Activated CD8-positive, alpha-beta T cell treated with anti-CD3 and anti-CD28 coated beads, Interleukin-2, amount 10 ng/mL, durations not matched to agents 7 days and 5 days (primary cell): ENCODE results near the gene MSMP. TPM values are rescaled to one million over a fixed set of nuclear protein-coding genes. Genes with fewer than 3 reads are reported as not detected.

ENCODE experiments used
- ATAC-seq: fragments of 150-1000 bp; cut with Tn5 transposase; one replicate; pipeline ENCODE4 v1.10.0; 2021; ENCODE audit warnings: moderate library complexity
- CTCF ChIA-PET: fragments of 350-600 bp; sonication (Branson Sonifier 250); formaldehyde crosslinking; loops from one replicate; lab custom pipeline; 2021; ENCODE audit warnings: antibody characterized with exemption; lab: Charles Lee
- POLR2A ChIA-PET: fragments of 350-600 bp; sonication (Branson Sonifier 250); formaldehyde crosslinking; loops from one replicate; lab custom pipeline; 2021; ENCODE audit warnings: antibody characterized with exemption; lab: Charles Lee
- DNase-seq: peaks from one replicate; pipeline ENCODE4 v3.0.0-alpha.2; 2020
- H3K27ac Mint-ChIP-seq: one replicate; pipeline ENCODE4 v1.8.0; 2021; ENCODE audit warnings: mild to moderate bottlenecking, mixed read lengths
- H3K27me3 Mint-ChIP-seq: one replicate; pipeline ENCODE4 v1.8.0; 2021; ENCODE audit warnings: low read depth, mixed read lengths
- H3K36me3 Mint-ChIP-seq: one replicate; pipeline ENCODE4 v1.8.0; 2021; ENCODE audit warnings: low read depth, mixed read lengths
- H3K4me1 Mint-ChIP-seq: one replicate; pipeline ENCODE4 v1.8.0; 2021; ENCODE audit warnings: low read depth, mixed read lengths
- H3K4me3 Mint-ChIP-seq: one replicate; pipeline ENCODE4 v1.8.0; 2021; ENCODE audit warnings: mild to moderate bottlenecking, mixed read lengths
- H3K9me3 Mint-ChIP-seq: one replicate; pipeline ENCODE4 v1.8.0; 2022; ENCODE audit warnings: mixed read lengths; ENCODE audit not compliant: insufficient read depth
- total RNA-seq, 2 experiments: library from RNA; stranded (reverse); gene quantifications; one replicate each; pipeline ENCODE4 v1.2.3, GENCODE V29; 2021

The MSMP gene
- total RNA-seq, 2 experiments from 2014 or later: 0.61 to 0.89 TPM

- CTCF ChIA-PET: interaction anchor here (23.9 kb wide), 1 partner anchor 28 kb away, joined by 209 read pairs; no protein-coding TSS in a partner anchor
- POLR2A ChIA-PET: interaction anchor here (1.0 kb wide), 1 partner anchor 9 kb away, joined by 3 read pairs; no protein-coding TSS in a partner anchor
- no peaks in the 10 kb centered on the region for H3K27me3 Mint-ChIP-seq
- H3K4me3 Mint-ChIP-seq: no peak overlapping the region
- H3K9me3 Mint-ChIP-seq: no peaks in the 10 kb centered on the region
- DNase-seq (no peak), ATAC-seq (no peak)
- no peak overlapping the region for H3K27ac Mint-ChIP-seq
- no peaks in the 10 kb centered on the region for H3K4me1 Mint-ChIP-seq
- H3K36me3 Mint-ChIP-seq: peaks cover 70% of the 10 kb centered on the region
Measured at GRCh38 chr9:35723908-35724307, 30.2 kb downstream of the MSMP start.

- ATAC-seq (no peak), DNase-seq (no peak)
- CTCF ChIA-PET: interaction anchor here (23.9 kb wide), 1 partner anchor 27 kb away, joined by 209 read pairs; no protein-coding TSS in a partner anchor
- POLR2A ChIA-PET: interaction anchor here (1.0 kb wide), 1 partner anchor 8 kb away, joined by 3 read pairs; no protein-coding TSS in a partner anchor
- Mint-ChIP-seq H3K36me3 (peaks cover 72% of the 10 kb centered on the region), H3K4me1 (no peaks in the 10 kb centered on the region), H3K27ac (peak overlapping the region; percentile 47), H3K9me3 (no peaks in the 10 kb centered on the region), H3K4me3 (no peak overlapping the region), H3K27me3 (no peaks in the 10 kb centered on the region)
Measured at GRCh38 chr9:35723426-35723825, 30.6 kb downstream of the MSMP start.

- ChIA-PET CTCF (interaction anchor here (2.1 to 23.9 kb wide), 2 partner anchors 12 to 23 kb away, joined by 6 to 209 read pairs; partner anchors contain the start of genes CREB3 and TLN1), POLR2A (no interaction called here)
- Mint-ChIP-seq H3K4me1 (peaks cover 3% of the 10 kb centered on the region), H3K9me3 (no peaks in the 10 kb centered on the region), H3K4me3 (no peak overlapping the region), H3K27me3 (no peaks in the 10 kb centered on the region), H3K36me3 (peaks cover 86% of the 10 kb centered on the region), H3K27ac (no peak overlapping the region)
- ATAC-seq: no peak
- DNase-seq: no peak
Measured at GRCh38 chr9:35719546-35719945, 34.5 kb downstream of the MSMP start.

- POLR2A ChIA-PET: no interaction called here
- H3K9me3 Mint-ChIP-seq: no peaks in the 10 kb centered on the region
- H3K4me1 Mint-ChIP-seq: peaks cover 3% of the 10 kb centered on the region
- ATAC-seq: no peak
- CTCF ChIA-PET: interaction anchor here (1.1 to 23.9 kb wide), 2 partner anchors 9 to 23 kb away, joined by 3 to 209 read pairs; no protein-coding TSS in a partner anchor
- H3K36me3 Mint-ChIP-seq: peaks cover 86% of the 10 kb centered on the region
- no peak for DNase-seq
- H3K27me3 Mint-ChIP-seq: no peaks in the 10 kb centered on the region
- no peak overlapping the region for H3K27ac Mint-ChIP-seq
- H3K4me3 Mint-ChIP-seq: no peak overlapping the region
Measured at GRCh38 chr9:35718721-35719511, 35.2 kb downstream of the MSMP start.

GRCh38 chr9:35717132-35717870, 36.8 kb downstream of the MSMP start:
- no peak overlapping the region for H3K4me3 Mint-ChIP-seq

GRCh38 chr9:35716230-35716629, 37.8 kb downstream of the MSMP start:
- Mint-ChIP-seq H3K27me3 (no peaks in the 10 kb centered on the region), H3K36me3 (peaks cover 83% of the 10 kb centered on the region), H3K27ac (peak overlapping the region; percentile 41), H3K4me1 (peaks cover 3% of the 10 kb centered on the region), H3K4me3 (no peak overlapping the region), H3K9me3 (no peaks in the 10 kb centered on the region)
- ATAC-seq (no peak), DNase-seq (no peak)
- CTCF ChIA-PET: interaction anchor here (0.9 to 23.9 kb wide), 3 partner anchors 10 to 20 kb away, joined by 3 to 209 read pairs (median 6); no protein-coding TSS in a partner anchor
- POLR2A ChIA-PET: no interaction called here

More at GRCh38 chr9:35717132-35717870, 36.8 kb downstream of the MSMP start:
- CTCF ChIA-PET: interaction anchor here (1.2 to 23.9 kb wide), 3 partner anchors 11 to 21 kb away, joined by 4 to 209 read pairs (median 6); partner anchors contain the start of genes CREB3 and TLN1
- Mint-ChIP-seq H3K27me3 (no peaks in the 10 kb centered on the region), H3K4me1 (peaks cover 3% of the 10 kb centered on the region), H3K36me3 (peaks cover 85% of the 10 kb centered on the region), H3K27ac (no peak overlapping the region), H3K9me3 (no peaks in the 10 kb centered on the region)
- no peak for ATAC-seq
- POLR2A ChIA-PET: interaction anchor here (0.6 to 1.1 kb wide), 2 partner anchors 15 to 554 kb away, joined by 3 read pairs; partner anchors contain the start of genes CREB3 and TLN1
- DNase-seq: no peak

GRCh38 chr9:35714579-35715252, 39.4 kb downstream of the MSMP start:
- CTCF ChIA-PET: interaction anchor here (1.2 to 23.9 kb wide), 3 partner anchors 13 to 98 kb away, joined by 3 to 209 read pairs (median 16); no protein-coding TSS in a partner anchor
- POLR2A ChIA-PET: interaction anchor here (0.7 to 1.7 kb wide), 3 partner anchors 9 to 68 kb away, joined by 3 to 6 read pairs (median 4); no protein-coding TSS in a partner anchor
- H3K4me1 Mint-ChIP-seq: peaks cover 3% of the 10 kb centered on the region
- no peaks in the 10 kb centered on the region for H3K9me3 Mint-ChIP-seq
- peaks cover 82% of the 10 kb centered on the region for H3K36me3 Mint-ChIP-seq
- H3K4me3 Mint-ChIP-seq: no peak overlapping the region
- ATAC-seq: no peak
- DNase-seq: no peak
- no peak overlapping the region for H3K27ac Mint-ChIP-seq
- H3K27me3 Mint-ChIP-seq: no peaks in the 10 kb centered on the region

- ATAC-seq (no peak), DNase-seq (no peak)
- Mint-ChIP-seq H3K27me3 (no peaks in the 10 kb centered on the region), H3K27ac (no peak overlapping the region), H3K9me3 (no peaks in the 10 kb centered on the region), H3K4me3 (no peak overlapping the region), H3K4me1 (peaks cover 3% of the 10 kb centered on the region), H3K36me3 (peaks cover 79% of the 10 kb centered on the region)
- POLR2A ChIA-PET: interaction anchor here (1.7 kb wide), 1 partner anchor 12 kb away, joined by 6 read pairs; no protein-coding TSS in a partner anchor
- CTCF ChIA-PET: interaction anchor here (1.0 to 23.9 kb wide), 4 partner anchors 13 to 97 kb away, joined by 3 to 209 read pairs (median 10); no protein-coding TSS in a partner anchor
Measured at GRCh38 chr9:35714123-35714522, 40.0 kb downstream of the MSMP start.

GRCh38 chr9:35713578-35713977, 40.5 kb downstream of the MSMP start:
- H3K36me3 Mint-ChIP-seq: peaks cover 82% of the 10 kb centered on the region
- H3K4me1 Mint-ChIP-seq: peaks cover 3% of the 10 kb centered on the region
- H3K27ac Mint-ChIP-seq: no peak overlapping the region
- ATAC-seq (no peak), DNase-seq (no peak)
- CTCF ChIA-PET: interaction anchor here (1.0 to 23.9 kb wide), 4 partner anchors 14 to 96 kb away, joined by 3 to 209 read pairs (median 10); no protein-coding TSS in a partner anchor
- no peaks in the 10 kb centered on the region for H3K27me3 Mint-ChIP-seq
- no peaks in the 10 kb centered on the region for H3K9me3 Mint-ChIP-seq
- POLR2A ChIA-PET: interaction anchor here (1.3 kb wide), 1 partner anchor 19 kb away, joined by 3 read pairs; the partner anchor contains the start of gene CREB3
- H3K4me3 Mint-ChIP-seq: no peak overlapping the region

GRCh38 chr9:35712762-35713400, 41.2 kb downstream of the MSMP start:
- Mint-ChIP-seq H3K4me3 (no peak overlapping the region), H3K9me3 (no peaks in the 10 kb centered on the region), H3K27ac (no peak overlapping the region), H3K36me3 (peaks cover 82% of the 10 kb centered on the region), H3K27me3 (no peaks in the 10 kb centered on the region), H3K4me1 (peaks cover 3% of the 10 kb centered on the region)
- ChIA-PET POLR2A (interaction anchor here (0.6 to 1.3 kb wide), 2 partner anchors 19 to 57 kb away, joined by 3 read pairs; partner anchors contain the start of gene CREB3), CTCF (interaction anchor here (1.0 to 23.9 kb wide), 4 partner anchors 15 to 54 kb away, joined by 3 to 209 read pairs (median 10); no protein-coding TSS in a partner anchor)
- no peak for DNase-seq
- no peak for ATAC-seq
